GM12892 (cell line): ENCODE data around the gene NKD1.

Experiments
- POLR2A ChIP-seq: IDR thresholded peaks from 2 replicates; pipeline ENCODE4 v1.6.1; 2011; ENCODE audit warnings: low read depth, low read length, control low read depth
- POLR2AphosphoS5 ChIP-seq: IDR thresholded peaks from 2 replicates; pipeline ENCODE4 v1.6.1; 2011; ENCODE audit warnings: low read depth, low read length, control low read depth

- TF ChIP-seq POLR2A (no peak), POLR2AphosphoS5 (no peak)
Measured at GRCh38 chr16:50597563-50598255, 49.5 kb downstream of the NKD1 start.
